ENCODE data around the gene RPUSD1. TPM values are rescaled to one million over a fixed set of nuclear protein-coding genes. Genes with fewer than 3 reads are reported as not detected.
"Not testable (repeated sequence)": the region's sequence is repeated elsewhere in the genome, so short reads cannot be mapped to it uniquely, and the experiment has no call there.

RPUSD1 gene
- total RNA-seq, 1 donor from 2014 or later: 27.4 TPM

GRCh38 chr16:821751-822150 lies 33.6 kb upstream of the RPUSD1 start:
- DNase-seq (ENCODE audit: low read depth): no peak
- H3K27me3 ChIP-seq (ENCODE audit: control insufficient read depth, insufficient read depth, low read length): no peaks in the 10 kb centered on the region
- TF ChIP-seq, protein P1, sequence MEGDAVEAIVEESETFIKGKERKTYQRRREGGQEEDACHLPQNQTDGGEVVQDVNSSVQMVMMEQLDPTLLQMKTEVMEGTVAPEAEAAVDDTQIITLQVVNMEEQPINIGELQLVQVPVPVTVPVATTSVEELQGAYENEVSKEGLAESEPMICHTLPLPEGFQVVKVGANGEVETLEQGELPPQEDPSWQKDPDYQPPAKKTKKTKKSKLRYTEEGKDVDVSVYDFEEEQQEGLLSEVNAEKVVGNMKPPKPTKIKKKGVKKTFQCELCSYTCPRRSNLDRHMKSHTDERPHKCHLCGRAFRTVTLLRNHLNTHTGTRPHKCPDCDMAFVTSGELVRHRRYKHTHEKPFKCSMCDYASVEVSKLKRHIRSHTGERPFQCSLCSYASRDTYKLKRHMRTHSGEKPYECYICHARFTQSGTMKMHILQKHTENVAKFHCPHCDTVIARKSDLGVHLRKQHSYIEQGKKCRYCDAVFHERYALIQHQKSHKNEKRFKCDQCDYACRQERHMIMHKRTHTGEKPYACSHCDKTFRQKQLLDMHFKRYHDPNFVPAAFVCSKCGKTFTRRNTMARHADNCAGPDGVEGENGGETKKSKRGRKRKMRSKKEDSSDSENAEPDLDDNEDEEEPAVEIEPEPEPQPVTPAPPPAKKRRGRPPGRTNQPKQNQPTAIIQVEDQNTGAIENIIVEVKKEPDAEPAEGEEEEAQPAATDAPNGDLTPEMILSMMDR (IDR thresholded peaks at IDR 0.05; ENCODE audit: insufficient read depth, low read length, severe bottlenecking): no peak
- no peak overlapping the region for H3K4me3 ChIP-seq (ENCODE audit: low read depth, low read length)
- H3K36me3 ChIP-seq (ENCODE audit: control insufficient read depth, insufficient read depth, low read length): no peaks in the 10 kb centered on the region
- no peak for FAIRE-seq

- TF ChIP-seq, protein P1 (IDR thresholded peaks at IDR 0.05; ENCODE audit: insufficient read depth, low read length, severe bottlenecking): no peak
- FAIRE-seq (no peak), DNase-seq (ENCODE audit: low read depth) (no peak)
- no peak overlapping the region for H3K4me3 ChIP-seq (ENCODE audit: low read depth, low read length)
- no peaks in the 10 kb centered on the region for H3K36me3 ChIP-seq (ENCODE audit: control insufficient read depth, insufficient read depth, low read length)
- no peaks in the 10 kb centered on the region for H3K27me3 ChIP-seq (ENCODE audit: control insufficient read depth, insufficient read depth, low read length)
These were observed 32.6 kb upstream of the RPUSD1 start for GRCh38 chr16:820748-821147.

DNA sequence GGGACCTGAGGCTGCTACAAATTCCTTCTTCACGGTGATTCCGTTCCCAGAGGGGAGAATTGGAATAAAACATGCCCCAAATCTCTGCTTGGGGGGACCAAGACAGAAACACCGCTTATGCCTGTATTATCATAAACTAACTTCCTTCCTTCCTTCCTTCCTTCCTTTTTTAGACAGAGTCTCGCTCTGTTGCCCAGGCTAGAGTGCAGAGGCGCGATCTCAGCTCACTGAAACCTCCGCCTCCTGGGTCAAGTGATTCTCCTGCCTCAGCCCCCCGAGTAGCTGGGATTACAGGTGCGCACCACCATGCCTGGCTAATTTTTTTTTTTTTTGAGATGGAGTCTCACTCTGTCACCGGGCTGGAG lies 31.8 kb upstream of the RPUSD1 start:
- FAIRE-seq; H3K36me3 ChIP-seq (ENCODE audit: control insufficient read depth, insufficient read depth, low read length); DNase-seq (ENCODE audit: low read depth); H3K27me3 ChIP-seq (ENCODE audit: control insufficient read depth, insufficient read depth, low read length); H3K4me3 ChIP-seq (ENCODE audit: low read depth, low read length): not testable (repeated sequence)

DNA sequence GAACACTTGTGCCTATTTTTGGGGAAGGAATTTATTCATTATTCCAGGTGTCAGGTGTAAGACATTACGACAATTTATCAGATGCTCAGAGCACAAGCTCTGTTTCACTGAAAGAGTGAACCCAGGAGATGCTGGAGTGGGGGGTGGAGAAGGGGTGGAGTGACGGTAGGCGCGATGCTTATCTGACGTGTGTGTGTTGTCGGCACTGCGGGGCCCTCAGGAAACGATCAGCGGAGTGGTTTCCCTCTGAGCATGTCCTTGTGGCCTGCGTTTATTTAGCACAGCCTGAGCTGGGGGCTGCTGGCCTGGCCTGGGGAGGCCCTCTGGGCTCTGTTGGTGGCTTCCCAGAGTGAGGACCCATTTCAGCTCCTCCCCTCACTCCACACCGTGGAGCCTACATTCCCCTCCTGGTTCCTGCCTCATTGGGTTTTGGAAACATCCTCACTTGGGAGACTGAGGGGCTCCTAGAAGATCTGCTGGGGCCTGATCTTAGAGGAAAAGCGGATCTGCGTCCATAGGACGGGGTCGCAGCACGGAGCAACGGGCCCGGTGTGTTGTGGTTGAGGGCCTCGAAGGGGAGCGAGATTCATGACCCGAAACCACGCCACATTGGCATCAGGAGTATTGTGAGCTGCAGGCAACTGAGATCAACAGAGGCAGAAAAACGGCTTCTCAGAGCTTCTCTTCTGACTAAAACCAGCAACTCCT lies 31.3 kb upstream of the RPUSD1 start:
- H3K4me3 ChIP-seq (ENCODE audit: low read depth, low read length): no peak overlapping the region
- TF ChIP-seq, protein P1 (IDR thresholded peaks at IDR 0.05; ENCODE audit: insufficient read depth, low read length, severe bottlenecking): no peak
- DNase-seq (ENCODE audit: low read depth) (no peak), FAIRE-seq (no peak)
- no peaks in the 10 kb centered on the region for H3K36me3 ChIP-seq (ENCODE audit: control insufficient read depth, insufficient read depth, low read length)
- H3K27me3 ChIP-seq (ENCODE audit: control insufficient read depth, insufficient read depth, low read length): no peaks in the 10 kb centered on the region

GRCh38 chr16:818592-818991 lies 30.4 kb upstream of the RPUSD1 start:
- no peaks in the 10 kb centered on the region for H3K36me3 ChIP-seq (ENCODE audit: control insufficient read depth, insufficient read depth, low read length)
- no peaks in the 10 kb centered on the region for H3K27me3 ChIP-seq (ENCODE audit: control insufficient read depth, insufficient read depth, low read length)
- FAIRE-seq (peak; percentile 100), DNase-seq (ENCODE audit: low read depth) (no peak)
- H3K4me3 ChIP-seq (ENCODE audit: low read depth, low read length): no peak overlapping the region
- TF ChIP-seq, protein P1 (IDR thresholded peaks at IDR 0.05; ENCODE audit: insufficient read depth, low read length, severe bottlenecking): no peak

DNA sequence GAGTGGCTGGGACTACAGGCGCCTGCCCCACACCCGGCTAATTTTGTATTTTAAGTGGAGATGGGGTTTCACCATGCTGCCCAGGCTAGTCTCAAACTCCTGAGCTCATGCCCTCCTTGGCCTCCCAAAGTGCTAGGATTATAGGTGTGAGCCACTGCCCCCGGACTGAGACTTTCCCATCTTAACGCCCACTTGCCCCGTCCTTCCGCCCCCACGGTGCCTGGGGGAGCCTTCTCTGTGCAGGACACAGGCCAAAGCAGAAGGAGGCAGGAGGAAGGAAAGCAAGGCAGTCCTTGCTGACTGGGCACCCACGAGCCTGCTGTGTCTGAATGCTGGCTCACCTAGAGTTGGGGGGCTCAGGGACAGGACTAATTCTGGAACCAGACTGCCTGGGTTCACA lies 30.0 kb upstream of the RPUSD1 start:
- no peak overlapping the region for H3K4me3 ChIP-seq (ENCODE audit: low read depth, low read length)

More for the DNA sequence above, 30.0 kb upstream of the RPUSD1 start:
- DNase-seq (ENCODE audit: low read depth) (no peak), FAIRE-seq (no peak)
- Histone ChIP-seq H3K36me3 (ENCODE audit: control insufficient read depth, insufficient read depth, low read length) (no peaks in the 10 kb centered on the region), H3K27me3 (ENCODE audit: control insufficient read depth, insufficient read depth, low read length) (peaks cover 3% of the 10 kb centered on the region)
- TF ChIP-seq, protein P1 (IDR thresholded peaks at IDR 0.05; ENCODE audit: insufficient read depth, low read length, severe bottlenecking): no peak

All from bronchial epithelial cell (primary cell).